Stimulated activated CD8-positive, alpha-beta memory T cell treated with anti-CD3 and anti-CD28 coated beads, Interleukin-7, amount 100 ng/mL, for 24 hours (primary cell): Measurements from ENCODE around the gene KCTD11.
A peak's percentile ranks its signal among the peaks of the same experiment; 100 is the strongest.

Experiments used
- DNase-seq: peaks from one replicate; pipeline ENCODE4 v3.0.0-alpha.2; 2020; ENCODE audit warnings: low read depth

Gene KCTD11

GRCh38 chr17:7351665-7352502, at the start of gene KCTD11:
KCTD11 (plus strand) TSS chr17:7352162.
- DNase-seq, result no peak

- no peak for DNase-seq
Measured at GRCh38 chr17:7304179-7304578, 47.8 kb upstream of the KCTD11 start.

- peak; percentile 100 for DNase-seq
Measured at GRCh38 chr17:7306911-7307685, 44.9 kb upstream of the KCTD11 start, which contains the start of gene EIF5A. EIF5A (plus strand) TSS chr17:7307628; CDS start chr17:7309636, 2,008 bp downstream.

- no peak for DNase-seq
Measured at GRCh38 chr17:7307686-7308624, 44.0 kb upstream of the KCTD11 start.

GRCh38 chr17:7308625-7309433, 43.1 kb upstream of the KCTD11 start:
- DNase-seq, result peak; percentile 66

- DNase-seq, result no peak
Measured at GRCh38 chr17:7309628-7310027, 42.3 kb upstream of the KCTD11 start.

GRCh38 chr17:7311110-7311705, 40.8 kb upstream of the KCTD11 start:
- no peak for DNase-seq

GRCh38 chr17:7312432-7313087, 39.4 kb upstream of the KCTD11 start:
- no peak for DNase-seq

GRCh38 chr17:7313088-7313889, 38.7 kb upstream of the KCTD11 start:
- no peak for DNase-seq

- no peak for DNase-seq
Measured at GRCh38 chr17:7313890-7314718, 37.9 kb upstream of the KCTD11 start.

- peak; percentile 86 for DNase-seq
Measured at GRCh38 chr17:7314719-7315569, 37.0 kb upstream of the KCTD11 start, which contains the start of gene GPS2. GPS2 (minus strand) TSS chr17:7315360; CDS start chr17:7315052, 308 bp downstream.

- no peak for DNase-seq
Measured at GRCh38 chr17:7315570-7316235, 36.3 kb upstream of the KCTD11 start.

- no peak for DNase-seq
Measured at GRCh38 chr17:7317161-7317803, 34.7 kb upstream of the KCTD11 start.

- DNase-seq, result no peak
Measured at GRCh38 chr17:7318121-7318860, 33.7 kb upstream of the KCTD11 start.

GRCh38 chr17:7321466-7321865, 30.5 kb upstream of the KCTD11 start:
- DNase-seq, result no peak
